ENCODE data around the gene SBK2.

Gene SBK2

GRCh38 chr19:55481148-55481793, 55.7 kb downstream of the SBK2 start:
- no peak for TF ChIP-seq L3MBTL2 (conservative IDR thresholded peaks at IDR 0.05)
- no peak for TF ChIP-seq HDGF (IDR thresholded peaks at IDR 0.05; ENCODE audit: borderline replicate concordance)
- no peak for TF ChIP-seq ZNF384 (IDR thresholded peaks at IDR 0.05)
- no peak for TF ChIP-seq FOXM1 (IDR thresholded peaks at IDR 0.05; ENCODE audit: borderline replicate concordance)
- no peak for TF ChIP-seq FOXA1 (IDR thresholded peaks at IDR 0.05)
- no peak for DNase-seq (ENCODE audit: extremely low spot score)
- POLR2A ChIA-PET: no interaction called here
- CTCF ChIA-PET: no interaction called here

GRCh38 chr19:55479451-55480230, 57.3 kb downstream of the SBK2 start:
- ChIA-PET POLR2A (no interaction called here), CTCF (interaction anchor here (1.3 kb wide), 1 partner anchor 12 kb away, joined by 5 read pairs; no protein-coding TSS in a partner anchor)
- DNase-seq (ENCODE audit: extremely low spot score): no peak
- TF ChIP-seq SP1 (IDR thresholded peaks at IDR 0.05): no peak
- no peak for TF ChIP-seq FOXA1 (IDR thresholded peaks at IDR 0.05)
- no peak for TF ChIP-seq NFRKB (IDR thresholded peaks at IDR 0.05)
- no peak for TF ChIP-seq HDGF (IDR thresholded peaks at IDR 0.05; ENCODE audit: borderline replicate concordance)
- TF ChIP-seq SUZ12 (IDR thresholded peaks at IDR 0.05): no peak
- no peak for TF ChIP-seq PKNOX1 (IDR thresholded peaks at IDR 0.05)
- no peak for TF ChIP-seq FOXK2 (IDR thresholded peaks at IDR 0.05)

GRCh38 chr19:55479045-55479444, 57.9 kb downstream of the SBK2 start:
- ChIA-PET CTCF (interaction anchor here (1.3 kb wide), 1 partner anchor 12 kb away, joined by 5 read pairs; no protein-coding TSS in a partner anchor), POLR2A (no interaction called here)
- DNase-seq (ENCODE audit: extremely low spot score): no peak
- TF ChIP-seq NFRKB (IDR thresholded peaks at IDR 0.05) (no peak), TARDBP (IDR thresholded peaks at IDR 0.05) (no peak), LEF1 (IDR thresholded peaks at IDR 0.05; ENCODE audit: borderline replicate concordance) (no peak), FOXA1 (IDR thresholded peaks at IDR 0.05) (no peak), CTBP1 (IDR thresholded peaks at IDR 0.05; ENCODE audit: borderline replicate concordance) (no peak), ARNT (IDR thresholded peaks at IDR 0.05) (no peak), L3MBTL2 (conservative IDR thresholded peaks at IDR 0.05) (no peak), SUZ12 (IDR thresholded peaks at IDR 0.05) (no peak)
